ENCODE measurements around the gene KRTCAP2.
"Not testable (repeated sequence)": the region's sequence is repeated elsewhere in the genome, so short reads cannot be mapped to it uniquely, and the experiment has no call there.

KRTCAP2 gene

GRCh38 chr1:155172732-155173477, at the start of gene KRTCAP2:
KRTCAP2 (minus strand) TSS chr1:155173304; CDS start chr1:155173224, 80 bp downstream.
- DNase-seq (ENCODE audit: low spot score): peak; percentile 97

GRCh38 chr1:155220211-155220965, 47.3 kb upstream of the KRTCAP2 start:
- DNase-seq (ENCODE audit: low spot score): not testable (repeated sequence)

- no peak for DNase-seq (ENCODE audit: low spot score)
Observed at GRCh38 chr1:155219592-155220031, 46.5 kb upstream of the KRTCAP2 start.

- DNase-seq (ENCODE audit: low spot score): peak; percentile 39
Observed at GRCh38 chr1:155218854-155219591, 45.9 kb upstream of the KRTCAP2 start.

GRCh38 chr1:155214702-155215101, 41.6 kb upstream of the KRTCAP2 start:
- not testable (repeated sequence) for DNase-seq (ENCODE audit: low spot score)

GRCh38 chr1:155212051-155212440, 38.9 kb upstream of the KRTCAP2 start:
- not testable (repeated sequence) for DNase-seq (ENCODE audit: low spot score)

- DNase-seq (ENCODE audit: low spot score): not testable (repeated sequence)
Observed at GRCh38 chr1:155211381-155212050, 38.4 kb upstream of the KRTCAP2 start.

- no peak for DNase-seq (ENCODE audit: low spot score)
Observed at GRCh38 chr1:155210314-155211104, 37.4 kb upstream of the KRTCAP2 start.

GRCh38 chr1:155209312-155209721, 36.2 kb upstream of the KRTCAP2 start:
- no peak for DNase-seq (ENCODE audit: low spot score)

- DNase-seq (ENCODE audit: low spot score): peak; percentile 81
Observed at GRCh38 chr1:155208541-155209311, 35.6 kb upstream of the KRTCAP2 start, which contains the start of gene MTX1. MTX1 (plus strand) TSS chr1:155208695; CDS start chr1:155208805, 110 bp downstream.

GRCh38 chr1:155207806-155208540, 34.9 kb upstream of the KRTCAP2 start, which contains the start of gene THBS3:
THBS3 (minus strand) TSS chr1:155207897; CDS start chr1:155207876, 21 bp downstream.
- no peak for DNase-seq (ENCODE audit: low spot score)

GRCh38 chr1:155206891-155207805, 34.0 kb upstream of the KRTCAP2 start:
- DNase-seq (ENCODE audit: low spot score): peak; percentile 89

GRCh38 chr1:155205969-155206593, 33.0 kb upstream of the KRTCAP2 start:
- DNase-seq (ENCODE audit: low spot score): no peak

GRCh38 chr1:155205035-155205434, 31.9 kb upstream of the KRTCAP2 start:
- DNase-seq (ENCODE audit: low spot score): no peak

- DNase-seq (ENCODE audit: low spot score): no peak
Observed at GRCh38 chr1:155202731-155203515, 29.8 kb upstream of the KRTCAP2 start.

GRCh38 chr1:155202198-155202597, 29.1 kb upstream of the KRTCAP2 start:
- no peak for DNase-seq (ENCODE audit: low spot score)

GRCh38 chr1:155200920-155201319, 27.8 kb upstream of the KRTCAP2 start:
- no peak for DNase-seq (ENCODE audit: low spot score)
